B cell (primary cell): ENCODE data around the gene HSPBP1.

Source experiments
- EZH2 ChIP-seq: IDR thresholded peaks from 2 replicates; pipeline ENCODE4 v1.6.1; 2012; ENCODE audit warnings: borderline replicate concordance, low read depth, mild to moderate bottlenecking, moderate library complexity, low read length; ENCODE audit not compliant: insufficient read depth, poor library complexity, severe bottlenecking
- TF ChIP-seq, protein P1 (sequence below): fragments of 200-600 bp; IDR thresholded peaks from one replicate; pipeline ENCODE4 v1.8.0; 2022; ENCODE audit warnings: antibody characterized with exemption, mild to moderate bottlenecking

DNA sequence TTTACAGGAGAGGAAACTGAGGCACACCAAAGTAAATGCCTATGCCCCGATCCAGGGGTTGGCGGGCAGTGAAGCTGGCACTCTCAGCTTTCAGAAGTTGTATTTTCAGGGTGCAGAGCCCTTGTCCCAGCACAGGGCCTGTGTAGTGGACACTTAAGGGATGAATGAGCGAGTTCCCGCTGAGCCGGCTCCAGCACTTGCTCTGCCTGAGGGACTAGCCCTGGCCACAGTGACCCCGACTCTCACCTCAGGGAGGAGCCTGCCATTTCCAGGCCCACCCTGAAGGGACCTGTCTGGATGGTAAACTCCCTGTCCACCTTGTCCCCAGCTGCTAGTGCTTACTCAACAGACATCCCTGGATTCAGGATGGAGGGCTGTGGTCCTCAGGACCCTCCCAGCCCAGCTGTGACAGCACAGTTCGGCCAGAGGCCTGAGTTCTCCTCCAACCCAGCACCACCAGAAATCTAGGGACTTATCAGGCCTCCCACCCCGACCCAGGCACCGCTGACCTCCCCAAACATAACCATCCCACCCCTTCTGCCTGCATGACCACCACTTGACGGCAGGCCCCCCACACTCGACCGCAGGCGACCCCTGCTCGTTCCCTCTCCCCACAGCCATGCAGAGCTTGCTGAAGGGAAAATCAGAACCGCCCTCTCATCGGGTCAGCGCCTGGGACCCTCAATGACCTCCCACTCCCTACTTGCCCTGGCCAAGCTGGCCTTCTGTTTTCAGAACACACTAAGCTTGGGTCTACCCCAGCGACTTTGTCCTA, 29.5 kb downstream of the HSPBP1 start:
- TF ChIP-seq, protein P1, sequence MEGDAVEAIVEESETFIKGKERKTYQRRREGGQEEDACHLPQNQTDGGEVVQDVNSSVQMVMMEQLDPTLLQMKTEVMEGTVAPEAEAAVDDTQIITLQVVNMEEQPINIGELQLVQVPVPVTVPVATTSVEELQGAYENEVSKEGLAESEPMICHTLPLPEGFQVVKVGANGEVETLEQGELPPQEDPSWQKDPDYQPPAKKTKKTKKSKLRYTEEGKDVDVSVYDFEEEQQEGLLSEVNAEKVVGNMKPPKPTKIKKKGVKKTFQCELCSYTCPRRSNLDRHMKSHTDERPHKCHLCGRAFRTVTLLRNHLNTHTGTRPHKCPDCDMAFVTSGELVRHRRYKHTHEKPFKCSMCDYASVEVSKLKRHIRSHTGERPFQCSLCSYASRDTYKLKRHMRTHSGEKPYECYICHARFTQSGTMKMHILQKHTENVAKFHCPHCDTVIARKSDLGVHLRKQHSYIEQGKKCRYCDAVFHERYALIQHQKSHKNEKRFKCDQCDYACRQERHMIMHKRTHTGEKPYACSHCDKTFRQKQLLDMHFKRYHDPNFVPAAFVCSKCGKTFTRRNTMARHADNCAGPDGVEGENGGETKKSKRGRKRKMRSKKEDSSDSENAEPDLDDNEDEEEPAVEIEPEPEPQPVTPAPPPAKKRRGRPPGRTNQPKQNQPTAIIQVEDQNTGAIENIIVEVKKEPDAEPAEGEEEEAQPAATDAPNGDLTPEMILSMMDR, result no peak
- no peak for TF ChIP-seq EZH2
